ENCODE results near the gene GNB5.

GNB5 gene

GRCh38 chr15:52207191-52207590 is 16.0 kb upstream of the GNB5 start:
- no peak for DNase-seq (ENCODE audit: low read depth in 3 of 3)

- no peak for DNase-seq (ENCODE audit: low read depth in 3 of 3)
Measured at GRCh38 chr15:52206446-52206845, 15.3 kb upstream of the GNB5 start.

- DNase-seq (ENCODE audit: low read depth in 3 of 3), result no peak
Measured at GRCh38 chr15:52204657-52205056, 13.5 kb upstream of the GNB5 start.

- no peak for DNase-seq (ENCODE audit: low read depth in 3 of 3)
Measured at GRCh38 chr15:52200831-52201365, 9.7 kb upstream of the GNB5 start.

- DNase-seq (ENCODE audit: low read depth in 3 of 3), result no peak
Measured at GRCh38 chr15:52199271-52199670, 8.1 kb upstream of the GNB5 start.

GRCh38 chr15:52196891-52197290 is 5.7 kb upstream of the GNB5 start:
- DNase-seq (ENCODE audit: low read depth in 3 of 3), result no peak

GRCh38 chr15:52193791-52194190 is 2.6 kb upstream of the GNB5 start:
- DNase-seq (ENCODE audit: low read depth in 3 of 3), result no peak

GRCh38 chr15:52193321-52193720 is 2.1 kb upstream of the GNB5 start:
- no peak for DNase-seq (ENCODE audit: low read depth in 3 of 3)

- no peak for DNase-seq (ENCODE audit: low read depth in 3 of 3)
Measured at GRCh38 chr15:52186651-52187486, 4.3 kb downstream of the GNB5 start.

GRCh38 chr15:52185151-52185561 is 6.0 kb downstream of the GNB5 start:
- no peak for DNase-seq (ENCODE audit: low read depth in 3 of 3)

- no peak for DNase-seq (ENCODE audit: low read depth in 3 of 3)
Measured at GRCh38 chr15:52184721-52185120, 6.5 kb downstream of the GNB5 start.

GRCh38 chr15:52183562-52184173 is 7.5 kb downstream of the GNB5 start:
- DNase-seq (ENCODE audit: low read depth in 3 of 3), result no peak

GRCh38 chr15:52181938-52182780 is 9.0 kb downstream of the GNB5 start:
- DNase-seq (ENCODE audit: low read depth in 3 of 3), result no peak

- DNase-seq (ENCODE audit: low read depth in 3 of 3), result no peak
Measured at GRCh38 chr15:52180851-52181450, 10.2 kb downstream of the GNB5 start.

- DNase-seq (ENCODE audit: low read depth in 3 of 3), result peak in 1 of 3 experiments; percentile 6
Measured at GRCh38 chr15:52180196-52180835, 10.9 kb downstream of the GNB5 start.

- DNase-seq (ENCODE audit: low read depth in 3 of 3), result peak; percentile 77 to 82 (median 80)
Measured at GRCh38 chr15:52179278-52180195, 11.7 kb downstream of the GNB5 start.

GRCh38 chr15:52178765-52179164 is 12.4 kb downstream of the GNB5 start:
- no peak for DNase-seq (ENCODE audit: low read depth in 3 of 3)

GRCh38 chr15:52172869-52173268 is 18.3 kb downstream of the GNB5 start:
- DNase-seq (ENCODE audit: low read depth in 3 of 3), result no peak

GRCh38 chr15:52171807-52172206 is 19.4 kb downstream of the GNB5 start:
- DNase-seq (ENCODE audit: low read depth in 3 of 3), result no peak

GRCh38 chr15:52171386-52171785 is 19.8 kb downstream of the GNB5 start:
- DNase-seq (ENCODE audit: low read depth in 3 of 3), result no peak

All from stimulated activated CD4-positive, alpha-beta T cell treated with anti-CD3 and anti-CD28 coated beads, TNF-alpha, amount 100 ng/mL, for 4 hours (primary cell).